NCI-H2107 (cell line): ENCODE measurements around the gene RASSF8.

Source experiments
- DNase-seq: peaks from one replicate; lab custom pipeline; 2025; lab: John Stamatoyannopoulos, UW

The RASSF8 gene

DNA sequence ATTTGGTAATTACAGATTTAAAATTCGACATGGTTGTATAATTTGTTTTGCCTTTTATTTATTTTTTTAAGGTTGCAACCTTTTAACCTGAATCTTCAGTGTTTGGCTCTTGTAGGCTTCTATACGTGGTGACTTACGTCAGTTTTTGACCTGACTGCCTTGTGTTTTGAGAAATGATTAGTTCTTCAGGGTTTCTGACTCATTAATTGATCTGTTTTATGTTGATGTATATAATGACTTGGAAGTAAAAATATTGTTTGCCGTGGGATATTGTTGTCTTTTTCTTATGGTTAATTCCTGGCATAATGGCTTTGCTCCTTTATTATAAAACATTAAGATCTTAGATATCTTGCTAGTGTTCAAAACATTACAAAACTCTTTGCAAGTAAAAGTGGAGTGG lies 2.5 kb downstream of the RASSF8 start:
- DNase-seq: no peak

DNA sequence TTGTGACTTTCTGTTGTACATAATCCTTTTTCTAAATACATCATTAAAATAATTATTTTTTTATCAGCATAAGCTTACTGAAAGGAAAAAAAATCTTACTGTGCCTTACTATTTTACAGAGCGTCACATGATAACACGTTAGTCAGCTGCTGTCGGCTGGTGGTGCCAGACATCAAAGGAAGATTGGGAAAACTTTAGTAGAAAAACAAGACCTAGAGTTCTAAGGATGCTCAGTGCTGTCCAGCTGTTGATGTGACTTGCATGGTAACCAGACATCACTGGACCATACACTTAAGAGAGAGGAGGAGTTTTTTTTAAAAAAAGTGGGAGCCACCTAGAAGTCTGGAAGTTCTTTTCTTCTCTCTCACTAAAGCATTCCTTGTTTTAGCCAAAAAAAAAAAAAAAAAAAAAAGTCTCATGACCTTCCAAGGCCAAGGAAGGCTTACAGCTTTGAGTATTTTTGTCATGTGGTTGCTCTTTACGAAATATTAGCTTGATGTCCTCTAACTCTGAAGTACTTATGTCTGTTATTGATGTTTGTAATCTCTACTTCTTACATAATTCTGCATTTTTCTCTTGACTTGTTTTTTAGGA lies 4.5 kb downstream of the RASSF8 start:
- no peak for DNase-seq

DNA sequence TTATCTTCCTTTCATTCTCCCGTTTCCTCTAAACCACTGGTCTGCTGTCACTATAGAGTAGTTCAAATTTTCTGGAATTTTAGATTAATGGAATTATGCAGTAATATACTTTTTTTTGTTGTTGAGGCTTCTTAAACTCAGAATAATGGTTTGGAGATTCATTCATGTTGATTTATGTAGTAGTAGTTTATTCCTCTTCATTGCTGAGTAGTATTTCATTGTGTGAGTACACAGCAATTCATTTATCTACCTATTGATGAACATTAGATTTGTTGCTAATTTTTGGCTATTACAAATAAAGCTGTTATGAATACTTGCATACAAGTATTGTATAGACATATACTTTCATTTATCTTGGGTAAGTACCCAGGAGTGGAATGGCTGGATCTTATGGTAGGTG lies 7.2 kb downstream of the RASSF8 start:
- no peak for DNase-seq

DNA sequence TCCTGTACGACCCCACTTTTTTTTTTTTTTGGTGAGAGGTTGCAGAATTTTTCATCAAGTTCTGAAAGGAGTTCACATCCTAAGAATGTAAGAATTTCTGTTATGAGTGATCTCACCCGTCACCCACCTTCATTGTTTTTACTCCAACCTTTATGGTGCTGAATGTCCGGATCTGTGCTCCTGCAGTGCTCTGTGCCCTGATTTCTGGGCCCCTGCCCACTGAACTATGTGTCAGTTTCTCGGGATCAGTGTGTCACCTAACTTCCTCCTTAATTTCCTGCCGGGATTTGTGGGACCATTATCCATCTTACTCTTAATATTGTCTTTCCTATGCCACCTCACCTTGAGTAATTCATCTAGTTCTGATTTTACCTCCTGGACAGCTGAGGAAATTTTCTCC lies 11.6 kb downstream of the RASSF8 start:
- no peak for DNase-seq

DNA sequence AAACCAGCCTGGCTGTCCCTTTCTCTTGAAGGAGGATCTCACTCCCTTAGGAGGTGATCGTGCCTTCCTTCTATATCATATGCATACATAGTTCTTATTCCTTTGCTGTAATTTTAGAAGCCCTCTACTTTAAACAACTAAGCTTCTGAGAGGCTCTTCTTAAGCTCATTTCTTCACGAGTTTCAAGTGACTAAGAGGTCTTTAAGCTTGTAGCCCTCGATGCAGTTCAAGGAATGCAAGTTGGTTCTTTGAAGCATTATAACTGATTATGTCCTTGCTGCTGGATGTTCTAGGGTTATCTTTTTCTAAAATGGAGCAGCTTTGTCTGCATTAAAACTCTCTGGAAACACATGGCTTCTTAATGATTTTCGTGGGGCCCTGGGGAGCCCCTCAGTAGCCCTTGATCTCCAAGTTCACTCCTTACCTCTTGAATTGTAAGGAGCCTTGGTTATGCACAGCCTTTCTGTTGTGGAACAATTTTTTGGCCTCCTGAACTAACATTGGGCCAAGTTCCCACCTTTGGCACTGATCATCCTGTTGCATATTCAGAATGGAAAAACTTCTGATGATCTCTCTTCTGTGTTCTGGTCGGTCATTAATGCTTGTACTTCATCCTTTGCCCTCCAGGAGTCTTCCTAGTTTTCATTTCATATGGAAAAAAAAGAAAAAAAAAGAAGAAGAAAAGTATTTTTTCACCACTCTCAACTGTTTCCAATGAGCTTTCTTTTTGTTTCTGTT lies 12.6 kb downstream of the RASSF8 start:
- DNase-seq: no peak

DNA sequence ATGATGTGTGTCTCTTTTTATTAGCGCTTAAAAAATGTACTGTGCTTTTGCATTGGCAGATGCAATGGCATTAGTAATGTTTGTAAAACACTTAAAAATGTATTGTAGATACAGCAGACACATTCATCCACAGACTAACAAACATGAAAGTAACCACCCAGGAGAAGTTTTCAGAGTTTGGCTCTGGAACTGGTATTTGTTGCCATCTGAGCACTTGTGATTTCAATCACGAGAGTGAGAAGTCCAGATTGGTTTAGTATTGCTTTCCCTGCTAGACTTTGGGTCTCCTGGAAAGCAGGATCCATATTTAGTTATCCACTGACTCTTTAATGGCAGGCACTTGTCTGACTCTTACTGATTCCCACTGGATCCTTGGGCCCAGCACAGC lies 13.2 kb downstream of the RASSF8 start:
- DNase-seq: no peak

DNA sequence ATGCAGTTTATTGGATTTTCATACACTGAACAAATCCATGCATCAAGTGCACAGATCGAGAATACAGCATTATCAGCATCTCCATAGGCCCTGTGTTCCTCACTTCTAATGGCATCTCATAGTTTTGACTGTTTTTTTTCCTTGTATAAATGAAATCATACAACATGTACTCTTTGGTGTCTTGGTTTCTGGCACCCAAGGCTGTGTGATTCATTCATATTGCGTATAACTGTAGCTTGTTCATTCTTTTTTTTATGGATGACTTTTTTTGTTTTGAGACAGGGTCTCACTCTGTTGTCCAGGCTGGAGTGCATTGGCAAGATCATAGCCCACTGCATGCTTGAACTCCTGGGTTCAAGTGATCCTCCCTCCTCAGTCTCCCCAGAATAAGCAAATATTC lies 14.3 kb downstream of the RASSF8 start:
- DNase-seq: no peak

DNA sequence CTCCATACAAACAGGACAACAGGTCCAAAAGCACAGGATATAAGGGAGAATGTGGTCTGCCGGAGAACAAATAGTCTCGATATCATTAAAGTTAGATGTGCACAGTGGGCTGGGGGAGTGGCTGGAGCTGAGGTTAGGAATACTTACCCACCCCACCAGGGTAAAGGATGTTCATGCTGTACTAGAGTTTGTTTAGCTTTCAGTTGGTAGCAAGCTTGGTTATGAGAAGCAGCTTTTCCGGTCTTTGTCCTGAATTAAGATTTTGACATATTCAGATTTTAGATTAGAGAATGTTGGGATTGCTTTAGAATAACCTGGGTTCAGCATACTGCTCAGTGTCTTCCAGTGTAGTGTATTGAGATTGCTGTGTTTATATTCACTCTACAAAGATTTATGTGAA lies 16.7 kb downstream of the RASSF8 start:
- no peak for DNase-seq

DNA sequence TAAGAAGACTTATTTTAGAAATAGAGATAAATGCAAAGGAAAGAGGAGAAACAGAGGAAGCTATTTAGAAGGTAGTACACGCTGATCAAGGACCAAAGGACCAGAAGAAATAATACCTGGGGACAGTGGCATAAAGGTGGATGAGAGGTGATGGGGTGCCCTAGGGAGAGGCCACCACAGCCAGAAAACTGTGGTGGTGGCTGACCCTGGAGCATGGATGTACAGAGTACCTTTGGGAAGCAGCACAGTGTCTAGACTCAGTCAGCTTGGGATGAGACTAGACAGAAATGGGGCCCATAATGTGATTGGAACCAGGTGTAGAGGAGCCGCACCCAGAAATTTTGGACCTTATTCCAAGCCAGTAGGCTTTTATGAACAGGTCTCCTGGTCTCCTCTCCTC lies 17.2 kb downstream of the RASSF8 start:
- DNase-seq: no peak

DNA sequence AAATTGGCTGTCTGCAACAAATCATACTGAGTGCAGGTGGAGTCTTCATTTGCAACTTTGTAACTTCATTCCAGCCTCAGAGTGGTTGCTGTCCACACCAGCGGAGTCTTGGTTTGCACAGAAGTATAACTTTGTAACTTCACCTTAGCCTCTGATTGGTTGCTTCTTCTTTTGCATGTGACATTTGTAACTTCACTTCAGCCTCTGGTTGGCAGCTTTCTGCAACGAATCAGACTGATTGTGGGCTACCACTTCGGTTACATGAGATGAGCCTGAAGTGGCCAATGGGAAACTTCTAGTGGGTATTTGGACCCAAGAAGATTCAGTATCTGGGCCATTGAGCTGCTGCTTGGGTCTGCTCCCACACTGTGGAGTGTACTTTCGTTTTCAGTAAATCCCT lies 17.8 kb downstream of the RASSF8 start:
- no peak for DNase-seq

DNA sequence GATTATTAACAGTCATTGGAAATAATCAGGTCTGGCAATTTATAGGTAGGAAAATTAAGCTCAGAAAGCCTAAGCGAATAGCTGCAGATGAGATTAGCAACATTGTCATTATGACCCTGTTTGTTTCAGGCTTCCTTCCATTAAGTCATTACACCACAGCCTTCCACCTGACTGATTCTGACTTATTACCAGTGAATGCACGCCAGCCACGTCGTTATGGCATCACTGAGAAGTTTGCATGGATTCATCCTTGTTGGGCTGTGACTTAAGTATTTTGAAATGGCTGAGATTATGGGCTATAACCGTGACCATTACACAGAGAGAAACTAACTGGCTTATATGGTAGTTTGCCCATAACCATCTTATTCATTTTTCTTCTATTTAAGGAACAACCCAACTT lies 18.6 kb downstream of the RASSF8 start:
- DNase-seq: no peak

DNA sequence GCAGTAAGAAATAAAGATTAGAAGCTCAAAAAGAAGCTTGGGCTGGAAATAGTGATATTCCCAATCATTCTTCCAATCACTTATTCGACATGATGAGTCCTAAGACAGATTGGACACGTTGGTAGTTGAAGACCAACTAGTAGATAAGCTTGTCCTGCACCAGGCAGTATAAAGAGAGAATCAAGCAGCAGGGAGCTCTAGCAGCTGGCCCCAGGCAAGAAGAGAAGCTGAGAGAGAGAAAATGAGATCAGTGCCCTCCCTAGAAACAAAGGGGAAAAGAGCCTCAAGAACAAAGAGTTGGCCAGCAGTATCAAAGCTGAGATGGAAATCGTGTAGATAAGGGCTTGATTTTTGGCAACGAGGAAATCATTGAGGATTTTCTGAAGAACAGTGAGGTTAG lies 20.6 kb downstream of the RASSF8 start:
- no peak for DNase-seq

DNA sequence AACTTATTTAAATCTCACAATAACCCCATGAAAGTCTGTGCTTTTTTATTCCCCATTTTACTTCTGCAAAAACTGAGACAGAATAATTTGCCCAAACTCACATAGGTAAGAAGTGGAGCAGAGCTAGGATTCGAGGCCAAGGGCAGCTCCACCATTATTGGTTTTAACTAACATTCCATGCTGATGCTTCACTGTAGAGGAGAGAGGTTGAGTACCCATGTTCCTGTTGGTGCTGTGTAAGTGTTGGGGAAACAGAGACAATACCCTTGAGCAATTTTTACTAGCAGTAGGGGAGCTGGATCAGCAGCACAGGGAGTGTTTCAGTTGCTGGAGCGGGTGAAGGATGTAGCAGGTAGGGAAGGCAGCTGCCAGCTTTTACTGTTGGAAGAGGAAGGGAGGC lies 21.1 kb downstream of the RASSF8 start:
- no peak for DNase-seq

DNA sequence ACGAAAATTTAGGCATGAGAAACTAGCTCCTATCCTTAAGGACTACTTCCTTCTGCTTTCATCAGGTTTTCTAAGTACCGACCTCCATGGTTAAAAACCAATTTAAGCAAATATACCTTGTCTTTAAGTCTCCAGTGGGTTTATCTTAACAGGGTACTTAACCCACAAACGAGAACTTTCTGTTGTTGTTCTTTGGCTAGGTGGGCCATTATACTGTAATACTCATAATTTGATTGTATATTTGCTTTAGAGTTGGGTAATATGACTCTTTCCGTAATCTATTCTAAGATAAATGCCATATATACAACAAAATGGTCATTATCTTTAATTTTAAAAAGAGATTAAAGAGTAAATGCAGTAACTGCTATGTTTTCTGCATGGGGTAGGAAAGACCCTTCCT lies 21.6 kb downstream of the RASSF8 start:
- no peak for DNase-seq

DNA sequence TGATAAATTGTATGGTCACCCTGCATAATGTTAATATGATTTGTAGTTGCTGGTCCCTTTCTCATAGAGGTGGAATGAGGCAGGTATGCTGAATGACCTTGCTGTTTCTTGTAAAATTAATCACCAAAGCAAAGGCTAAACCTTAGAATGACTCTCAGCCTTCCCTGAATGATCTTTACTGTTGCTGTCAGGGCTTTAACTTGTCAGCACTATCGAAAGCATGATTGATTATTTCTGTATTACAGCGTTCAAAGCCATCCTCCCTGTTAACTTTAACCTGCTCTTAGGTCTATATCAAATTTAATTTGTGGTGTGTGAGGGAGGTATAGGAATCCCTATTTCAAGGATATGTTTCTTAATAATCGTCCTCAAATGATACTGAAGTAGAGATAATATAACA lies 23.1 kb downstream of the RASSF8 start:
- DNase-seq: no peak

DNA sequence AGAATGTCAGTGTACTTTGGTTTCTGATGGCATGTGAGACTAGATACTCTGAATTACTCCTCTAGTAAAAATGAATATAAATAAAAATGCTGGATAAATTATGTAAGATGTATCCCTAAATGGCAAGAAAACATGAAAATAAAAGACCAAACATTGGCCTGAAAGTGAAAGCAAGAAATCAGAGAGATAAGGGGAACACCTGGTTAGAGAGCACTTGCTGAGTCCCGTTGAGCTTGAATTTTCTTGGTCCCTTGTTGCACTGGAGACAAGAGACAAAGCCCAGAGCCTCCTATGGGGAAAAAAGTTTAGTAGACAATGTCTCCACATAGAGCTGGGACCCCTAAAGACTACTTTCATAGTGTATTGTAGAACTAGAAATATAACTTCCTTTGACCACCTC lies 23.9 kb downstream of the RASSF8 start:
- DNase-seq: no peak

DNA sequence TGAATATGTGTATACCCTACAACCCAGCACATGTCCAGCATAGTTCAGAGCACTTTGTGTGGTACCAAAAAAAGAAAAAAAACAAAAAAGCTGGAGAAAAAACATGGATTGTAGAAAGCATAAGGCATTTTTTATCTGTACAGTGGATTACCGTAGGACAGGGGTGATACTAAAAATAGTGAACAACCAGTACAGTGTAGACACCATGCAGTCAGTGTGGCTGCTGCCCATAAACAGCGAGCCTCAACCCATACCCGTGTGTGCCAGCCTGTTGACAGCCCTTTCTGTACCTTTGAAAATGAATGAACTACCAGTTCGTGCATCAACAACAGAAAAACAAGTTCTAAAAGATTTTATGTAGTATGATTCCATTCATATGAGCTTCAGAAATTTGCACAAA lies 25.1 kb downstream of the RASSF8 start:
- DNase-seq: no peak

DNA sequence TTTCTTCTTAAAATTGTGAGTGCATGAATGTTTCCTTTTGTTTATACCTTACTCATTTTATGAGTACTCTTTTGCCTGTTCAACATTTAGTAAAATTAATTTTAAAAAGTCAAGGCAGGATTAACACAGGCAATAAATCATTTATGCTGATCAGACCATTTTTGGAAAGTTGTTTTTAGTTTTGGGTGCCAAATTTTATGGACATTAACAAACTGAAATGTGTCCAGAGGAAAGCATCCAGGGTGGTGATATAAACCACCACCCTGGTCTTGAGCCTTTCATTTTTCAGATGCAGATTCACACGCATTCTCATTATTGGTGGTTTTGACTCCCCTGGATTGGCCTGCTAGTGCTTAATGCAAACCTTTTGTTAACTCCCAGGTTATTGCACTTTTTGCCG lies 26.3 kb downstream of the RASSF8 start:
- no peak for DNase-seq

DNA sequence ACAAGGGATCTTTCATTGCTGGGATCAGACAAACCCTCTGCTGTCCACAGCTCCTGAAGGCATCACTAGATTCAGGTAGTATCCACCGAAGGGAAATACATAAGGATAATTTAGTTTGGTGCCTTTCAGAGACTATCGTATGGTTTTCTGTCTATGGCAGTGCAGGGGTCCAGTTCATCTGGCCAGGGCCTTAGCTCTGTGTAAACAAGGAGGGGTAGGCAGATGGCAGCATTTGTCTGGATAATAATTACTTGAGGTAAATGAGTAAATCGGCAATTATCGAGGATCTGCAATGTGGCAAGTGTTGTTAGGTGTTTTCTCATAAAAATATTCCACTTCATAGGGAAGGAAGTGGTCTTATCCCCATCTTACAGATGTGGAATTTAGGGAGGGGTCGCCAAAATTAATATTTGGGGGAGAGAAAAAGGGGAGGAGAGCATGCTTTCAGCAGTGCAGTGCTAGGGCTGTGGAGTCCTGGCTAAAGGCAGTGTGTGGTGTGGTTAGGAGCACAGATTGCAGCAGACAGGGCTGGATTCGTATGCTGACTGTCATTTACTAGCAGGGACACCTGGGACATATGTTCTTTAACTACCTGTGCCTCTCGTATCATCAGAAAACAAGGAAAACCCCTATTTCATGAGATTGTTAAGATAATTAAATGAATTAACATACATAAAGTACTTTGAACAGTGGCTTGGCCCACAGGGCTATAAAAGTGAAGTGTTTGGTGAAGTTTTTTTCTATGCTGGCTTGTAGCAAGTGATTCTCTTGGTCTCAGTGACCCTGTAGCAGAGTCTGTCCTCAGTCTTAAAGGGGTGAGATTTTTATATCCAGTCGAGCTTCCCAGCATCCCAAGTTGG lies 27.1 kb downstream of the RASSF8 start:
- DNase-seq: no peak

DNA sequence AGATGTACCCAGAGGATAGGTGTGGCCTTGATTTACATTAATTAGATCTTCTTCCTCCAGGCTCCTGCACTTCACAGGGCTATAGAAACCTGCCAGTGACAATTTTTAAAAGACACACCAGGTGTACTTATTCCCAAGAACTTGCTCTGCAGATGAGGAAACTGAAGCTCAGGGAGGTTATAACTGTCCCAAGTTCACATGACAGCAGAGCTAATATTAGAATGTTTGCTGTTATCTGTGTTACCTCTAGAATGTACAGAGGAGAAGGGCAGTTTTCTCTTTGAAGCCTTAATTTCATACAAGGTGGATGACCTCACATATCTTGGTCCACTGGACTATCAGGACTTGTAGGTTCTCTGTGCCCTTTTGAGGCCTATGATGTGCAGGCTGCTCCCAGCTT lies 27.7 kb downstream of the RASSF8 start:
- DNase-seq: no peak

DNA sequence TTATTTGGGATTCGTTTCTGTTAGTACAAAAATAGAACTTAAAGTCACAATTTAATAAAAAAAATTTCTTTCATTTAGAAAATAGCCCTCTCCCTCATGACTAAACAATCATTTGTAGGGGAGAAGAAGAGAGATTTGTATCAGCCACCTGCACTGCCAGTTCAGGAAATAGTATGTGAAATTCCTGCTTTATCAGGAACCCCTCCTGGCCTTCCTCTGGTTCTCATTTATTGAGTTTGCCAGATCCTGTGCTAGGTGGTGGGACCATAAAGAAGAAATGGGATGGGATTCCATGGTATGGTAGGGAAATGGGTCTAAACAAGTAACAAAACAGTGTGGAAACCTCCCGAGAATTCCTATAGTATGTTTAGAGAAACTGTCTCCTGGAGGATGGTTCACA lies 30.0 kb downstream of the RASSF8 start:
- DNase-seq: no peak

DNA sequence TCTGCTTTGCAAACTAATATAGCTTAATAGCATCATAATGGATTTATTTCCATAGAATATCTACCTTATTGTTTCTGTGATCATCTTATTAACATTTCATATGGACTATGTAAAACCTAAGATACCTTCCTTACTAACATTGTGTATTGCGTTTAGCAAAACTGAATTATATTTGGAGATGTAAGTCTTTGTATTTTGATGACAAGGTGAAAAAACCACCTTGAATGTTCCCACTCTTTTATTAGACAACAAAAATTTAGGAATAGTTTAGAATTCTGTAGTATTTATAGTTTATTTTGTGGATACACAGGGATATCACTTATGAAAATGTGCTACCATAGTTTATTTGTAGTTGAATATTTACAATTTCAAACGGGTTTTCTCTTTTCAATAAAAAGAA lies 32.0 kb downstream of the RASSF8 start:
- DNase-seq: no peak

DNA sequence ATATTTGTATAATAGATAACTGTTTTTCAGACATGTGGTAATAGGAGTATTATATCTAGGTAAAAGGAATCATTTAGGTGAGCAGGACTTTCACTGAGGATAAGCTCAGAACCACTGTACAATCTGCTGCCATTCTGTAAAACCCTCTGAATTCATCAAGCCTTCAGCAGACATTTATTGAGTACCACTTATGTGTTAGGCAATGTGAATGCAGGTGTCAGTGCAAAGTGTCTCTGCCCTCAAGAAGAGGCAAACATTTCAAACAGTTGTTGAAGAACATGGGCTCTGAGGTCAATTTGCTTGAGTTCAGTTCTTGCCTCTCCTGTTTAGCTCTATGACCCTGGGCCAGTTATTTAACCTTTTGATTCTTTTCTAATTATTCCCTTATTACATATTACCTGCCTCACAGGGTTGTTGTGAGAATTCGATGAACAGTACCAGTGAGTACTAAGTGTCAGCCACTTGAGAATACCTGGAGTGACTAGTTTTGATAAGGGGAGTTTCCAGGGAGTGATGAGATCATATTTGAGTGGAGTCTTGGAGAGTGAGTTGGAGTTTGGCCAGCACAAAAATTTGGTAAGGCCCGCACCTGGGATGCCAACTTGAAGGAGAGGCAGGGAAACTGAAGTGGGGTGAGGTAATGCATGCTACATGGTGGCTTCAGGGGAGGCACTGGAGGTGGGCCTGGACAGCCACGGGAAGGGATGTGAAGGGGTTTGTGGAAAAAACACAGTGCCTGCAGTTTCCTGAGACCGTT lies 33.7 kb downstream of the RASSF8 start:
- DNase-seq: no peak
